ENCODE data around the gene IFI16. TPM values are rescaled to one million over a fixed set of nuclear protein-coding genes. Genes with fewer than 3 reads are reported as not detected.

IFI16 gene
- total and polyA plus RNA-seq, 10 of the 15 experiments (the other 5 are each of a cell fraction or from before 2014, with no cell fraction given), result 120 to 375 (median 188) TPM

DNA sequence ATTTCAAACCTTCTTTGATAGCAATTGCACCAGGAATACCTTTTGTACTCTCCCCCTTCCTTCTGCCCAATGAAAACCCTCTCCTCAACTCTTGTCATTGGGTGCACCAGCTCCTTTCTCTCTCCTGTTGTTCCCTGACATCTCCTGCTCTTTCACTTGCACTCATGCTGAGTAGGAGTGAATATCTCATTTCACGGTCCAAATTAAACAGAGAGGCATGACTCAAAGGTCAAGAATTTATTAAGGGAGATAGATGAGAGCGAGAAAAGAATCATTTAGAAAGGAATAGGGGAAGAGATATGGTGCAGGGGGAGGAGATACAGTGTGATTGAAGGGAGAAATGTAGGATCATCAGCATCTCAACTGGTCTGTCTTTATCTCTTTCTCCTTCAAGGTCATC, 44.7 kb downstream of the IFI16 start:
- intact Hi-C loops (cut with micrococcal nuclease; ENCODE audit: unreplicated experiment), result no loop called here
- RAD21 ChIA-PET (ENCODE audit: unreplicated experiment), result interaction anchor here (1.6 kb wide), 1 partner anchor 18 kb away, joined by 4 read pairs; no protein-coding TSS in a partner anchor

GRCh38 chr1:159055181-159055641, 45.5 kb downstream of the IFI16 start:
- no peak overlapping the region for H3K9ac ChIP-seq (ENCODE audit: control insufficient read depth, insufficient read depth, low read length)
- H3K4me3 ChIP-seq, result no peak overlapping the region
- no peaks in the 10 kb centered on the region for H3K27me3 ChIP-seq (replicated peaks in 1 of 2; ENCODE audit: control insufficient read depth in 2 of 2, insufficient read depth in 2 of 2, low read length in 1 of 2)
- ChIA-PET RAD21 (ENCODE audit: unreplicated experiment) (no interaction called here), CTCF (interaction anchor here (0.9 to 6.0 kb wide), 3 partner anchors 15 to 34 kb away, joined by 5 to 51 read pairs (median 12); no protein-coding TSS in a partner anchor), SMC1A (ENCODE audit: uncharacterized antibody, unreplicated experiment) (interaction anchor here (0.8 to 7.0 kb wide), 5 partner anchors 15 to 39 kb away, joined by 3 to 50 read pairs (median 3); partner anchors contain the start of gene AIM2), POLR2A (interaction anchor here (1.0 to 1.2 kb wide), 3 partner anchors 12 to 16 kb away, joined by 3 to 4 read pairs (median 3); no protein-coding TSS in a partner anchor)
- no peak overlapping the region for H2AFZ ChIP-seq (ENCODE audit: control insufficient read depth, low read depth, low read length)
- intact Hi-C loops (cut with micrococcal nuclease; ENCODE audit: unreplicated experiment) (loop anchor here (5.0 kb wide), 1 partner anchor 33 kb away; no protein-coding TSS in a partner anchor), in situ Hi-C loops (cut with MboI) (no loop called here)
- H3K36me3 ChIP-seq (ENCODE audit: control insufficient read depth in 2 of 2, insufficient read depth in 2 of 2, low read length in 1 of 2), result peaks cover 12 to 43% of the 10 kb centered on the region in 2 experiments
- TF ChIP-seq RBBP5 (conservative IDR thresholded peaks at IDR 0.05), result no peak
- TF ChIP-seq, protein P1, sequence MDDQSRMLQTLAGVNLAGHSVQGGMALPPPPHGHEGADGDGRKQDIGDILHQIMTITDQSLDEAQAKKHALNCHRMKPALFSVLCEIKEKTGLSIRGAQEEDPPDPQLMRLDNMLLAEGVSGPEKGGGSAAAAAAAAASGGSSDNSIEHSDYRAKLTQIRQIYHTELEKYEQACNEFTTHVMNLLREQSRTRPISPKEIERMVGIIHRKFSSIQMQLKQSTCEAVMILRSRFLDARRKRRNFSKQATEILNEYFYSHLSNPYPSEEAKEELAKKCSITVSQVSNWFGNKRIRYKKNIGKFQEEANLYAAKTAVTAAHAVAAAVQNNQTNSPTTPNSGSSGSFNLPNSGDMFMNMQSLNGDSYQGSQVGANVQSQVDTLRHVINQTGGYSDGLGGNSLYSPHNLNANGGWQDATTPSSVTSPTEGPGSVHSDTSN (IDR thresholded peaks at IDR 0.05; ENCODE audit: insufficient replicate concordance, low read depth, low read length), result no peak
- TF ChIP-seq RCOR1 (conservative IDR thresholded peaks at IDR 0.05; ENCODE audit: low read depth, low read length), result no peak
- no peak for TF ChIP-seq SMC3 (IDR thresholded peaks at IDR 0.05; ENCODE audit: borderline replicate concordance, low read length)
- no peak for TF ChIP-seq PAX5 (IDR thresholded peaks at IDR 0.05; ENCODE audit: borderline replicate concordance, low read depth, low read length)
- no peak overlapping the region for H3K4me2 ChIP-seq (ENCODE audit: control insufficient read depth, insufficient read depth)
- no peaks in the 10 kb centered on the region for H3K79me2 ChIP-seq (ENCODE audit: control insufficient read depth, insufficient read depth, low read length)
- no peaks in the 10 kb centered on the region for H3K9me3 ChIP-seq (replicated peaks; ENCODE audit: control insufficient read depth, insufficient read depth, low read length)
- no peaks in the 10 kb centered on the region for H4K20me1 ChIP-seq (ENCODE audit: control insufficient read depth, insufficient read depth)
- BruUV-seq (replicated peaks), result no TSS peak
- ATAC-seq (peak; percentile 50), FAIRE-seq (no peak), DNase-seq (ENCODE audit: low read depth, low spot score) (no peak)
- H3K4me1 ChIP-seq (ENCODE audit: control insufficient read depth, insufficient read depth, low read length), result no peaks in the 10 kb centered on the region
- peak overlapping the region; percentile 16; the same call in 1 of the 2 replicates for H3K27ac ChIP-seq (ENCODE audit: control insufficient read depth, insufficient read depth)
- 35% methylated on average over 5 of the region's 5 CpGs for WGBS (ENCODE audit: insufficient coverage, insufficient replicate concordance, low lambda C conversion rate, missing lambda C conversion rate)

More for the DNA sequence above, 44.7 kb downstream of the IFI16 start:
- no peak for ATAC-seq
- Histone ChIP-seq H3K27me3 (replicated peaks in 1 of 2; ENCODE audit: control insufficient read depth in 2 of 2, insufficient read depth in 2 of 2, low read length in 1 of 2) (no peaks in the 10 kb centered on the region), H3K9ac (ENCODE audit: control insufficient read depth, insufficient read depth, low read length) (no peak overlapping the region), H3K4me1 (ENCODE audit: control insufficient read depth, insufficient read depth, low read length) (no peaks in the 10 kb centered on the region), H3K9me3 (replicated peaks; ENCODE audit: control insufficient read depth, insufficient read depth, low read length) (no peaks in the 10 kb centered on the region), H3K4me3 (no peak overlapping the region), H2AFZ (ENCODE audit: control insufficient read depth, low read depth, low read length) (no peak overlapping the region), H3K27ac (ENCODE audit: control insufficient read depth, insufficient read depth) (no peak overlapping the region), H4K20me1 (ENCODE audit: control insufficient read depth, insufficient read depth) (no peaks in the 10 kb centered on the region), H3K4me2 (ENCODE audit: control insufficient read depth, insufficient read depth) (no peak overlapping the region), H3K79me2 (ENCODE audit: control insufficient read depth, insufficient read depth, low read length) (no peaks in the 10 kb centered on the region), H3K36me3 (ENCODE audit: control insufficient read depth in 2 of 2, insufficient read depth in 2 of 2, low read length in 1 of 2) (peaks cover 12 to 43% of the 10 kb centered on the region in 2 experiments)
- BruUV-seq (replicated peaks), result no TSS peak
- in situ Hi-C loops (cut with MboI), result loop anchor here (5.0 kb wide), 1 partner anchor 37 kb away; no protein-coding TSS in a partner anchor
- 47% methylated on average over 2 of the region's 2 CpGs for WGBS (ENCODE audit: insufficient coverage, insufficient replicate concordance, low lambda C conversion rate, missing lambda C conversion rate)
- ChIA-PET POLR2A (no interaction called here), SMC1A (ENCODE audit: uncharacterized antibody, unreplicated experiment) (interaction anchor here (7.0 kb wide), 1 partner anchor 16 kb away, joined by 50 read pairs; no protein-coding TSS in a partner anchor), CTCF (interaction anchor here (6.0 kb wide), 1 partner anchor 15 kb away, joined by 51 read pairs; no protein-coding TSS in a partner anchor)
- no peak for DNase-seq (ENCODE audit: low read depth, low spot score)
- no peak for FAIRE-seq
- TF ChIP-seq NRF1 (conservative IDR thresholded peaks at IDR 0.05; ENCODE audit: low read depth, low read length) (no peak), ZNF24 (IDR thresholded peaks at IDR 0.05) (no peak), SMAD5 (IDR thresholded peaks at IDR 0.05; ENCODE audit: low read depth) (no peak), BACH1 (IDR thresholded peaks at IDR 0.05; ENCODE audit: borderline replicate concordance) (no peak)
